HG02678 (cell line): ENCODE data around the gene IGSF8.
"Not testable (repeated sequence)": the region's sequence is repeated elsewhere in the genome, so short reads cannot be mapped to it uniquely, and the experiment has no call there.

Experiments
- ATAC-seq: cut with Tn5 transposase; IDR thresholded peaks from one replicate; pipeline ENCODE4 v1.9.1; 2021; ENCODE audit warnings: mild to moderate bottlenecking, moderate library complexity; ENCODE audit not compliant: unreplicated experiment

IGSF8 gene

GRCh38 chr1:160069460-160070231, 28.8 kb downstream of the IGSF8 start, which contains the start of gene KCNJ10:
TSS of gene KCNJ10 (minus strand) at chr1:160070160. CDS start at chr1:160042532, 27,628 bp downstream.
- no peak for ATAC-seq

GRCh38 chr1:160068225-160068624, 30.2 kb downstream of the IGSF8 start:
- no peak for ATAC-seq

GRCh38 chr1:160066829-160067745, 31.3 kb downstream of the IGSF8 start:
- no peak for ATAC-seq

GRCh38 chr1:160064746-160065145, 33.7 kb downstream of the IGSF8 start:
- no peak for ATAC-seq

GRCh38 chr1:160064164-160064563, 34.3 kb downstream of the IGSF8 start:
- no peak for ATAC-seq

- no peak for ATAC-seq
These were observed 35.2 kb downstream of the IGSF8 start for GRCh38 chr1:160063176-160063575.

GRCh38 chr1:160062230-160062532, 36.2 kb downstream of the IGSF8 start:
- no peak for ATAC-seq

- ATAC-seq, result no peak
These were observed 36.8 kb downstream of the IGSF8 start for GRCh38 chr1:160061369-160062229.

GRCh38 chr1:160058087-160058486, 40.3 kb downstream of the IGSF8 start:
- no peak for ATAC-seq

- no peak for ATAC-seq
These were observed 41.7 kb downstream of the IGSF8 start for GRCh38 chr1:160056648-160057169.

GRCh38 chr1:160053548-160054365, 44.7 kb downstream of the IGSF8 start:
- no peak for ATAC-seq

- ATAC-seq, result no peak
These were observed 45.5 kb downstream of the IGSF8 start for GRCh38 chr1:160052936-160053335.

- ATAC-seq, result no peak
These were observed 47.8 kb downstream of the IGSF8 start for GRCh38 chr1:160050619-160051018.

GRCh38 chr1:160050182-160050581, 48.2 kb downstream of the IGSF8 start:
- ATAC-seq, result not testable (repeated sequence)

- ATAC-seq, result no peak
These were observed 49.3 kb downstream of the IGSF8 start for GRCh38 chr1:160049101-160049500.

GRCh38 chr1:160048335-160048734, 50.1 kb downstream of the IGSF8 start:
- ATAC-seq, result no peak

- peak; percentile 43 for ATAC-seq
These were observed 51.1 kb downstream of the IGSF8 start for GRCh38 chr1:160047111-160047991.

- ATAC-seq, result peak; percentile 62
These were observed 51.8 kb downstream of the IGSF8 start for GRCh38 chr1:160046494-160047110.
